ENCODE data around the gene ARID3C.

The ARID3C gene

GRCh38 chr9:34650816-34651215, 21.9 kb upstream of the ARID3C start:
- no peak for DNase-seq (ENCODE audit: extremely low spot score)
- TF ChIP-seq SP1 (IDR thresholded peaks at IDR 0.05), result no peak
- TF ChIP-seq TARDBP (IDR thresholded peaks at IDR 0.05), result no peak
- no peak for TF ChIP-seq HDGF (IDR thresholded peaks at IDR 0.05; ENCODE audit: borderline replicate concordance)
- TF ChIP-seq SUZ12 (IDR thresholded peaks at IDR 0.05), result no peak
- no peak for TF ChIP-seq ELF4 (IDR thresholded peaks at IDR 0.05)
- TF ChIP-seq FOXK2 (IDR thresholded peaks at IDR 0.05), result no peak
- no peak for TF ChIP-seq ARNT (IDR thresholded peaks at IDR 0.05)
- TF ChIP-seq LEF1 (IDR thresholded peaks at IDR 0.05; ENCODE audit: borderline replicate concordance), result no peak
- no peak for TF ChIP-seq BHLHE40 (IDR thresholded peaks at IDR 0.05; ENCODE audit: borderline replicate concordance)
- ChIA-PET POLR2A (interaction anchor here (1.3 to 1.6 kb wide), 2 partner anchors 10 to 13 kb away, joined by 5 read pairs; partner anchors contain the start of gene SIGMAR1), CTCF (no interaction called here)

- POLR2A ChIA-PET, result interaction anchor here (1.7 to 4.7 kb wide), 2 partner anchors 10 to 13 kb away, joined by 7 to 67 read pairs; partner anchors contain the start of gene SIGMAR1
- DNase-seq (ENCODE audit: extremely low spot score), result no peak
- CTCF ChIA-PET, result no interaction called here
- TF ChIP-seq L3MBTL2 (conservative IDR thresholded peaks at IDR 0.05) (no peak), BHLHE40 (IDR thresholded peaks at IDR 0.05; ENCODE audit: borderline replicate concordance) (no peak), NFRKB (IDR thresholded peaks at IDR 0.05) (no peak), SP1 (IDR thresholded peaks at IDR 0.05) (no peak), ELF4 (IDR thresholded peaks at IDR 0.05) (no peak), TARDBP (IDR thresholded peaks at IDR 0.05) (no peak), SUZ12 (IDR thresholded peaks at IDR 0.05) (no peak), PKNOX1 (IDR thresholded peaks at IDR 0.05) (no peak), LEF1 (IDR thresholded peaks at IDR 0.05; ENCODE audit: borderline replicate concordance) (no peak), CTBP1 (IDR thresholded peaks at IDR 0.05; ENCODE audit: borderline replicate concordance) (no peak), HDGF (IDR thresholded peaks at IDR 0.05; ENCODE audit: borderline replicate concordance) (no peak), FOXK2 (IDR thresholded peaks at IDR 0.05) (no peak), FOXA1 (IDR thresholded peaks at IDR 0.05) (no peak), FOXM1 (IDR thresholded peaks at IDR 0.05; ENCODE audit: borderline replicate concordance) (no peak), ARNT (IDR thresholded peaks at IDR 0.05) (no peak)
These were observed 19.8 kb upstream of the ARID3C start for GRCh38 chr9:34648673-34649072.

- TF ChIP-seq BHLHE40 (IDR thresholded peaks at IDR 0.05; ENCODE audit: borderline replicate concordance) (no peak), L3MBTL2 (conservative IDR thresholded peaks at IDR 0.05) (no peak), CTBP1 (IDR thresholded peaks at IDR 0.05; ENCODE audit: borderline replicate concordance) (no peak), LEF1 (IDR thresholded peaks at IDR 0.05; ENCODE audit: borderline replicate concordance) (no peak), HDGF (IDR thresholded peaks at IDR 0.05; ENCODE audit: borderline replicate concordance) (no peak), SUZ12 (IDR thresholded peaks at IDR 0.05) (no peak), TARDBP (IDR thresholded peaks at IDR 0.05) (no peak), SP1 (IDR thresholded peaks at IDR 0.05) (no peak), ZNF384 (IDR thresholded peaks at IDR 0.05) (no peak), FOXM1 (IDR thresholded peaks at IDR 0.05; ENCODE audit: borderline replicate concordance) (no peak), ELF4 (IDR thresholded peaks at IDR 0.05) (no peak), NFRKB (IDR thresholded peaks at IDR 0.05) (no peak), PKNOX1 (IDR thresholded peaks at IDR 0.05) (no peak), FOXA1 (IDR thresholded peaks at IDR 0.05) (no peak), FOXK2 (IDR thresholded peaks at IDR 0.05) (no peak), ARNT (IDR thresholded peaks at IDR 0.05) (no peak)
- DNase-seq (ENCODE audit: extremely low spot score), result no peak
- CTCF ChIA-PET, result interaction anchor here (0.7 to 0.8 kb wide), 2 partner anchors 55 to 814 kb away, joined by 3 to 4 read pairs; no protein-coding TSS in a partner anchor
- POLR2A ChIA-PET, result interaction anchor here (2.4 to 4.7 kb wide), 2 partner anchors 12 to 17 kb away, joined by 11 to 67 read pairs; partner anchors contain the start of gene SIGMAR1
These were observed 18.8 kb upstream of the ARID3C start for GRCh38 chr9:34647651-34648050.

- no peak for DNase-seq (ENCODE audit: extremely low spot score)
- ChIA-PET POLR2A (interaction anchor here (0.6 to 4.7 kb wide), 7 partner anchors 11 to 189 kb away, joined by 3 to 67 read pairs (median 4); partner anchors contain the start of genes CCL27, FAM219A and SIGMAR1), CTCF (interaction anchor here (0.7 to 1.3 kb wide), 3 partner anchors 9 to 21 kb away, joined by 4 to 11 read pairs (median 9); partner anchors contain the start of gene SIGMAR1)
- TF ChIP-seq ARNT (IDR thresholded peaks at IDR 0.05) (no peak), FOXK2 (IDR thresholded peaks at IDR 0.05) (no peak), FOXM1 (IDR thresholded peaks at IDR 0.05; ENCODE audit: borderline replicate concordance) (no peak), PKNOX1 (IDR thresholded peaks at IDR 0.05) (no peak), ELF4 (IDR thresholded peaks at IDR 0.05) (no peak), ZNF384 (IDR thresholded peaks at IDR 0.05) (no peak), HDGF (IDR thresholded peaks at IDR 0.05; ENCODE audit: borderline replicate concordance) (no peak), BHLHE40 (IDR thresholded peaks at IDR 0.05; ENCODE audit: borderline replicate concordance) (no peak), LEF1 (IDR thresholded peaks at IDR 0.05; ENCODE audit: borderline replicate concordance) (no peak), CTBP1 (IDR thresholded peaks at IDR 0.05; ENCODE audit: borderline replicate concordance) (no peak), SP1 (IDR thresholded peaks at IDR 0.05) (no peak), NFRKB (IDR thresholded peaks at IDR 0.05) (no peak), TARDBP (IDR thresholded peaks at IDR 0.05) (no peak), SUZ12 (IDR thresholded peaks at IDR 0.05) (no peak), FOXA1 (IDR thresholded peaks at IDR 0.05) (no peak), L3MBTL2 (conservative IDR thresholded peaks at IDR 0.05) (no peak)
These were observed 18.2 kb upstream of the ARID3C start for GRCh38 chr9:34647084-34647403.

- no peak for TF ChIP-seq SP1 (IDR thresholded peaks at IDR 0.05)
- TF ChIP-seq PKNOX1 (IDR thresholded peaks at IDR 0.05), result peak; percentile 76; the same call in 1 of the 2 replicates
- TF ChIP-seq FOXK2 (IDR thresholded peaks at IDR 0.05), result no peak
- no peak for TF ChIP-seq LEF1 (IDR thresholded peaks at IDR 0.05; ENCODE audit: borderline replicate concordance)
- no peak for TF ChIP-seq SUZ12 (IDR thresholded peaks at IDR 0.05)
- TF ChIP-seq FOXM1 (IDR thresholded peaks at IDR 0.05; ENCODE audit: borderline replicate concordance), result no peak
- TF ChIP-seq BHLHE40 (IDR thresholded peaks at IDR 0.05; ENCODE audit: borderline replicate concordance), result no peak
- TF ChIP-seq ARNT (IDR thresholded peaks at IDR 0.05), result no peak
- no peak for TF ChIP-seq HDGF (IDR thresholded peaks at IDR 0.05; ENCODE audit: borderline replicate concordance)
- no peak for TF ChIP-seq ELF4 (IDR thresholded peaks at IDR 0.05)
- no peak for TF ChIP-seq FOXA1 (IDR thresholded peaks at IDR 0.05)
- no peak for TF ChIP-seq ZNF384 (IDR thresholded peaks at IDR 0.05)
- TF ChIP-seq TARDBP (IDR thresholded peaks at IDR 0.05), result no peak
- TF ChIP-seq CTBP1 (IDR thresholded peaks at IDR 0.05; ENCODE audit: borderline replicate concordance), result no peak
- peak; percentile 70 for TF ChIP-seq L3MBTL2 (conservative IDR thresholded peaks at IDR 0.05)
- no peak for TF ChIP-seq NFRKB (IDR thresholded peaks at IDR 0.05)
- ChIA-PET POLR2A (interaction anchor here (0.6 to 4.7 kb wide), 7 partner anchors 10 to 188 kb away, joined by 3 to 67 read pairs (median 4); partner anchors contain the start of genes CCL27, FAM219A and SIGMAR1), CTCF (interaction anchor here (0.7 to 1.3 kb wide), 3 partner anchors 8 to 21 kb away, joined by 4 to 11 read pairs (median 9); partner anchors contain the start of gene SIGMAR1)
- peak; percentile 95 for DNase-seq (ENCODE audit: extremely low spot score)
These were observed 17.6 kb upstream of the ARID3C start, which contains the start of gene GALT for GRCh38 chr9:34646211-34647083. GALT (plus strand) TSS chr9:34646675; CDS start chr9:34646705, 30 bp downstream.

Data from HEK293T (cell line).